Smooth muscle cell (in vitro differentiated cells): ENCODE results near the gene CBR4. TPM values are rescaled to one million over a fixed set of nuclear protein-coding genes. Genes with fewer than 3 reads are reported as not detected.

Source experiments
- DNase-seq: peaks from one replicate; lab custom pipeline; 2025; ENCODE audit not compliant: unreplicated experiment; lab: John Stamatoyannopoulos, UW
- H2AFZ ChIP-seq: fragments of 200-600 bp; sonication (generic); 2 replicates; pipeline ENCODE4 v1.6.0; 2016; ENCODE audit warnings: antibody characterized with exemption, low read depth, mild to moderate bottlenecking
- H3F3A ChIP-seq: fragments of 200-600 bp; sonication (generic); 2 replicates; pipeline ENCODE4 v1.6.0; 2017; ENCODE audit warnings: antibody characterized with exemption, low read depth
- H3K27ac ChIP-seq: fragments of 200-600 bp; sonication (generic); 2 replicates; pipeline ENCODE4 v1.5.1; 2016; ENCODE audit warnings: low read depth, mild to moderate bottlenecking
- H3K27me3 ChIP-seq: fragments of 200-600 bp; sonication (generic); 2 replicates; pipeline ENCODE4 v1.6.1; 2016; ENCODE audit warnings: low read depth, mild to moderate bottlenecking
- H3K36me3 ChIP-seq: fragments of 200-600 bp; sonication (generic); 2 replicates; pipeline ENCODE4 v1.5.1; 2016; ENCODE audit warnings: low read depth
- H3K4me1 ChIP-seq: fragments of 200-600 bp; sonication (generic); 2 replicates; pipeline ENCODE4 v1.5.1; 2016; ENCODE audit warnings: low read depth
- H3K4me2 ChIP-seq: fragments of 200-600 bp; sonication (generic); 2 replicates; pipeline ENCODE4 v1.6.0; 2016; ENCODE audit warnings: mild to moderate bottlenecking
- H3K4me3 ChIP-seq: fragments of 200-600 bp; sonication (generic); 2 replicates; pipeline ENCODE4 v1.5.1; 2016; ENCODE audit warnings: mild to moderate bottlenecking
- H3K79me2 ChIP-seq: fragments of 200-600 bp; sonication (generic); 2 replicates; pipeline ENCODE4 v1.6.0; 2016; ENCODE audit warnings: low read depth, mild to moderate bottlenecking
- H3K9ac ChIP-seq: fragments of 200-600 bp; sonication (generic); 2 replicates; pipeline ENCODE4 v1.6.0; 2016; ENCODE audit warnings: low read depth
- H3K9me3 ChIP-seq: fragments of 200-600 bp; sonication (generic); replicated peaks from 2 replicates; pipeline ENCODE4 v1.5.1; 2016; ENCODE audit warnings: low read depth
- H4K20me1 ChIP-seq: fragments of 200-600 bp; sonication (generic); 2 replicates; pipeline ENCODE4 v1.6.0; 2016; ENCODE audit warnings: low read depth
- CTCF ChIP-seq: fragments of 200-600 bp; sonication (generic); IDR thresholded peaks from 2 replicates; pipeline ENCODE4 v1.5.1; 2017; ENCODE audit warnings: borderline replicate concordance, mild to moderate bottlenecking, antibody characterized with exemption; ENCODE audit not compliant: insufficient read depth, poor library complexity, severe bottlenecking
- WGBS: methylation state at CpG from one replicate; pipeline ENCODE4 v1.1.7; 2016; ENCODE audit warnings: low lambda C conversion rate; 5-methylcytosine and 5-hydroxymethylcytosine counted together
- polyA plus RNA-seq: library from polyadenylated mRNA; unstranded; fragments of >200 nt; fragmentation: Nextera tagmentation; extraction: Ambion mirVana; gene quantifications from 2 replicates; pipeline ENCODE4 v1.2.1, GENCODE V29; 2016
- total RNA-seq: library from RNA; depleted of rRNA; stranded (reverse); fragments of >200 nt; gene quantifications from 2 replicates; pipeline ENCODE4 v1.2.3, GENCODE V29; 2014

CBR4 gene
- total and polyA plus RNA-seq, 2 experiments from 2014 or later: 7.6 to 14.5 TPM

- Histone ChIP-seq H3K9me3 (no peaks in the 10 kb centered on the region), H2AFZ (no peak overlapping the region), H4K20me1 (no peaks in the 10 kb centered on the region), H3K4me1 (peaks cover 9% of the 10 kb centered on the region), H3F3A (no peaks in the 10 kb centered on the region), H3K4me3 (no peak overlapping the region), H3K27ac (no peak overlapping the region), H3K79me2 (no peaks in the 10 kb centered on the region), H3K27me3 (peaks cover 2% of the 10 kb centered on the region), H3K36me3 (no peaks in the 10 kb centered on the region), H3K4me2 (no peak overlapping the region), H3K9ac (no peak overlapping the region)
- no peak for DNase-seq
- 92% methylated on average over 9 of the region's 9 CpGs for WGBS
- no peak for TF ChIP-seq CTCF
These were observed 41.1 kb upstream of the CBR4 start for GRCh38 chr4:169050881-169051760.

- H3K4me2 ChIP-seq: no peak overlapping the region
- no peak overlapping the region for H3K9ac ChIP-seq
- H3K27ac ChIP-seq: no peak overlapping the region
- no peaks in the 10 kb centered on the region for H3F3A ChIP-seq
- TF ChIP-seq CTCF: no peak
- 68% methylated on average over 7 of the region's 7 CpGs for WGBS
- H3K27me3 ChIP-seq: peaks cover 2% of the 10 kb centered on the region
- H3K79me2 ChIP-seq: no peaks in the 10 kb centered on the region
- H3K9me3 ChIP-seq: no peaks in the 10 kb centered on the region
- H3K4me3 ChIP-seq: no peak overlapping the region
- DNase-seq: no peak
- peaks cover 11% of the 10 kb centered on the region for H3K4me1 ChIP-seq
- no peaks in the 10 kb centered on the region for H3K36me3 ChIP-seq
- H4K20me1 ChIP-seq: no peaks in the 10 kb centered on the region
- H2AFZ ChIP-seq: no peak overlapping the region
These were observed 40.2 kb upstream of the CBR4 start for GRCh38 chr4:169050284-169050683.

GRCh38 chr4:169048868-169049414 lies 38.9 kb upstream of the CBR4 start:
- no peak for TF ChIP-seq CTCF
- H3K79me2 ChIP-seq: no peaks in the 10 kb centered on the region
- no peaks in the 10 kb centered on the region for H3K36me3 ChIP-seq
- no peak overlapping the region for H3K4me3 ChIP-seq
- no peak overlapping the region for H3K9ac ChIP-seq
- H3K27ac ChIP-seq: no peak overlapping the region
- DNase-seq: no peak
- H4K20me1 ChIP-seq: no peaks in the 10 kb centered on the region
- no peak overlapping the region for H3K4me2 ChIP-seq
- H3K4me1 ChIP-seq: peaks cover 11% of the 10 kb centered on the region
- WGBS: 95% methylated on average over 9 of the region's 9 CpGs
- no peaks in the 10 kb centered on the region for H3F3A ChIP-seq
- H2AFZ ChIP-seq: no peak overlapping the region
- H3K27me3 ChIP-seq: peaks cover 2% of the 10 kb centered on the region
- no peaks in the 10 kb centered on the region for H3K9me3 ChIP-seq
